OCI-LY7 (cell line): ENCODE data around the gene SUPT3H. TPM values are rescaled to one million over a fixed set of nuclear protein-coding genes. Genes with fewer than 3 reads are reported as not detected.

ENCODE experiments used
- BruUV-seq: library from RNA; stranded (reverse); fragments of 400-500 nt; replicated peaks from 2 replicates; lab custom pipeline; 2021; lab: Mats Ljungman, UMichigan
- CTCF ChIA-PET: fragments of 300-600 bp; sonication (Branson Sonifier 250); formaldehyde crosslinking; loops from one replicate; lab custom pipeline; 2022; ENCODE audit warnings: antibody characterized with exemption; ENCODE audit not compliant: unreplicated experiment; lab: Charles Lee
- POLR2A ChIA-PET: fragments of 300-600 bp; sonication (Branson Sonifier 250); formaldehyde crosslinking; loops from one replicate; lab custom pipeline; 2022; ENCODE audit warnings: antibody characterized with exemption; lab: Charles Lee
- DNase-seq: peaks from one replicate; pipeline ENCODE4 v3.0.0-alpha.2; 2015; ENCODE audit warnings: low spot score
- H2AFZ ChIP-seq: fragments of 200-600 bp; sonication (generic), shearing (Covaris generic); 2 replicates; pipeline ENCODE4 v1.6.1; 2014; ENCODE audit warnings: mild to moderate bottlenecking, antibody characterized with exemption, low read length, moderate library complexity
- H3K27ac ChIP-seq: fragments of 200-600 bp; sonication (generic); 2 replicates; pipeline ENCODE4 v1.5.1; 2014; ENCODE audit warnings: mixed run types, low read depth, mild to moderate bottlenecking, moderate library complexity, low read length, inconsistent platforms; ENCODE audit not compliant: poor library complexity, severe bottlenecking
- H3K36me3 ChIP-seq: fragments of 200-600 bp; sonication (generic); 2 replicates; pipeline ENCODE4 v1.6.1; 2014; ENCODE audit warnings: mild to moderate bottlenecking, antibody characterized with exemption, low read length, moderate library complexity, mixed read lengths; ENCODE audit not compliant: insufficient read depth
- H3K4me1 ChIP-seq: fragments of 200-600 bp; sonication (generic); 2 replicates; pipeline ENCODE4 v1.5.1; 2014; ENCODE audit warnings: mild to moderate bottlenecking, low read length; ENCODE audit not compliant: insufficient read depth, poor library complexity, severe bottlenecking
- H3K4me2 ChIP-seq: fragments of 200-600 bp; sonication (generic); 2 replicates; pipeline ENCODE4 v1.6.1; 2014; ENCODE audit warnings: mild to moderate bottlenecking, low read length
- H3K4me3 ChIP-seq: fragments of 200-600 bp; sonication (generic); 2 replicates; pipeline ENCODE4 v1.5.1; 2014; ENCODE audit warnings: mild to moderate bottlenecking, low read depth, low read length; ENCODE audit not compliant: poor library complexity, severe bottlenecking
- H3K79me2 ChIP-seq: fragments of 200-600 bp; sonication (generic); 2 replicates; pipeline ENCODE4 v1.6.1; 2016; ENCODE audit warnings: low read depth, mild to moderate bottlenecking, low read length, moderate library complexity, mixed read lengths; ENCODE audit not compliant: insufficient read depth
- H3K9me2 ChIP-seq: fragments of 200-600 bp; sonication (generic); 2 replicates; pipeline ENCODE4 v1.6.1; 2016; ENCODE audit warnings: mild to moderate bottlenecking, low read length, mixed read lengths; ENCODE audit not compliant: insufficient read depth
- H3K9me3 ChIP-seq: fragments of 200-600 bp; sonication (generic); 2 replicates; pipeline ENCODE4 v1.6.1; 2014; ENCODE audit warnings: mild to moderate bottlenecking, mixed run types, low read length, mixed read lengths
- H4K20me1 ChIP-seq: fragments of 200-600 bp; sonication (generic); 2 replicates; pipeline ENCODE4 v1.6.1; 2014; ENCODE audit warnings: mild to moderate bottlenecking, antibody characterized with exemption, low read length, moderate library complexity, mixed read lengths; ENCODE audit not compliant: insufficient read depth
- EZH2phosphoT487 ChIP-seq: fragments of 200-600 bp; sonication (generic); IDR thresholded peaks from 2 replicates; pipeline ENCODE4 v1.6.1; 2018; ENCODE audit warnings: low read depth, borderline replicate concordance, mild to moderate bottlenecking, mixed run types, antibody characterized with exemption, low read length, moderate library complexity, mixed read lengths
- intact Hi-C: fragments of 100-400 bp; cut with micrococcal nuclease; formaldehyde crosslinking; loops from one replicate; pipeline ENCODE4 v1.10.0; 2022; ENCODE audit not compliant: unreplicated experiment
- total RNA-seq, 2 experiments: library from RNA; depleted of rRNA in 1 of 2; stranded (reverse); fragments of >200 nt in 1 of 2; shearing (Covaris generic) in 1 of 2; gene quantifications; 2 replicates each; pipeline ENCODE4 v1.2.3, GENCODE V29; 2014 to 2022
- TF ChIP-seq, protein P1 (sequence below): fragments of 200-600 bp; sonication (generic); conservative IDR thresholded peaks from 2 replicates; pipeline ENCODE4 v1.5.1; 2014; ENCODE audit warnings: mild to moderate bottlenecking, antibody characterized with exemption, low read length, moderate library complexity, mixed read lengths

Gene SUPT3H
- total RNA-seq, 2 experiments from 2014 or later, result 1.1 to 7.1 TPM

GRCh38 chr6:45351667-45352066 lies 26.1 kb downstream of the SUPT3H start:
- H3K4me3 ChIP-seq, result no peak overlapping the region
- ChIA-PET POLR2A (interaction anchor here (1.5 kb wide), 1 partner anchor 16 kb away, joined by 3 read pairs; no protein-coding TSS in a partner anchor), CTCF (no interaction called here)
- no peak for DNase-seq
- H3K4me2 ChIP-seq, result no peak overlapping the region
- TF ChIP-seq, protein P1, sequence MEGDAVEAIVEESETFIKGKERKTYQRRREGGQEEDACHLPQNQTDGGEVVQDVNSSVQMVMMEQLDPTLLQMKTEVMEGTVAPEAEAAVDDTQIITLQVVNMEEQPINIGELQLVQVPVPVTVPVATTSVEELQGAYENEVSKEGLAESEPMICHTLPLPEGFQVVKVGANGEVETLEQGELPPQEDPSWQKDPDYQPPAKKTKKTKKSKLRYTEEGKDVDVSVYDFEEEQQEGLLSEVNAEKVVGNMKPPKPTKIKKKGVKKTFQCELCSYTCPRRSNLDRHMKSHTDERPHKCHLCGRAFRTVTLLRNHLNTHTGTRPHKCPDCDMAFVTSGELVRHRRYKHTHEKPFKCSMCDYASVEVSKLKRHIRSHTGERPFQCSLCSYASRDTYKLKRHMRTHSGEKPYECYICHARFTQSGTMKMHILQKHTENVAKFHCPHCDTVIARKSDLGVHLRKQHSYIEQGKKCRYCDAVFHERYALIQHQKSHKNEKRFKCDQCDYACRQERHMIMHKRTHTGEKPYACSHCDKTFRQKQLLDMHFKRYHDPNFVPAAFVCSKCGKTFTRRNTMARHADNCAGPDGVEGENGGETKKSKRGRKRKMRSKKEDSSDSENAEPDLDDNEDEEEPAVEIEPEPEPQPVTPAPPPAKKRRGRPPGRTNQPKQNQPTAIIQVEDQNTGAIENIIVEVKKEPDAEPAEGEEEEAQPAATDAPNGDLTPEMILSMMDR, result no peak
- no peak for TF ChIP-seq EZH2phosphoT487
- no peak overlapping the region for H2AFZ ChIP-seq
- no peaks in the 10 kb centered on the region for H3K79me2 ChIP-seq
- no peak overlapping the region for H3K27ac ChIP-seq
- H3K9me3 ChIP-seq, result no peaks in the 10 kb centered on the region
- no TSS peak for BruUV-seq
- no peaks in the 10 kb centered on the region for H3K4me1 ChIP-seq
- H3K9me2 ChIP-seq, result no peaks in the 10 kb centered on the region
- no peaks in the 10 kb centered on the region for H3K36me3 ChIP-seq
- intact Hi-C loops, result no loop called here
- no peaks in the 10 kb centered on the region for H4K20me1 ChIP-seq

GRCh38 chr6:45351076-45351475 lies 26.7 kb downstream of the SUPT3H start:
- Histone ChIP-seq H3K27ac (no peak overlapping the region), H3K36me3 (no peaks in the 10 kb centered on the region), H3K79me2 (no peaks in the 10 kb centered on the region), H3K9me3 (no peaks in the 10 kb centered on the region), H3K4me2 (no peak overlapping the region), H3K9me2 (no peaks in the 10 kb centered on the region), H3K4me3 (no peak overlapping the region), H4K20me1 (no peaks in the 10 kb centered on the region), H2AFZ (no peak overlapping the region), H3K4me1 (no peaks in the 10 kb centered on the region)
- ChIA-PET CTCF (no interaction called here), POLR2A (interaction anchor here (1.5 kb wide), 1 partner anchor 16 kb away, joined by 3 read pairs; no protein-coding TSS in a partner anchor)
- no TSS peak for BruUV-seq
- TF ChIP-seq, protein P1, result no peak
- no peak for TF ChIP-seq EZH2phosphoT487
- intact Hi-C loops, result no loop called here
- DNase-seq, result no peak

- no TSS peak for BruUV-seq
These were observed 27.5 kb downstream of the SUPT3H start for GRCh38 chr6:45350186-45350710.

More at GRCh38 chr6:45350186-45350710, 27.5 kb downstream of the SUPT3H start:
- no peaks in the 10 kb centered on the region for H3K9me2 ChIP-seq
- no peak overlapping the region for H3K4me2 ChIP-seq
- no peaks in the 10 kb centered on the region for H3K4me1 ChIP-seq
- H2AFZ ChIP-seq, result no peak overlapping the region
- intact Hi-C loops, result no loop called here
- TF ChIP-seq EZH2phosphoT487, result no peak
- TF ChIP-seq, protein P1, result no peak
- POLR2A ChIA-PET, result interaction anchor here (1.5 kb wide), 1 partner anchor 15 kb away, joined by 3 read pairs; no protein-coding TSS in a partner anchor
- H3K79me2 ChIP-seq, result no peaks in the 10 kb centered on the region
- no peak overlapping the region for H3K4me3 ChIP-seq
- H3K9me3 ChIP-seq, result no peaks in the 10 kb centered on the region
- no peak overlapping the region for H3K27ac ChIP-seq
- CTCF ChIA-PET, result no interaction called here
- H3K36me3 ChIP-seq, result no peaks in the 10 kb centered on the region
- no peak for DNase-seq
- H4K20me1 ChIP-seq, result no peaks in the 10 kb centered on the region
